GM20000 (cell line): ENCODE results near the gene TDP2.

Experiments
- DNase-seq: peaks from one replicate; pipeline ENCODE4 v3.0.0; 2012; ENCODE audit warnings: low spot score
- CTCF ChIP-seq: IDR thresholded peaks from 2 replicates; pipeline ENCODE4 v1.5.1; 2012; ENCODE audit warnings: mild to moderate bottlenecking, control low read depth; ENCODE audit errors: extremely low read depth, missing control alignments

The TDP2 gene

GRCh38 chr6:24666641-24667377 lies at the start of gene TDP2, which contains the start of gene ACOT13:
TSS of gene TDP2 (minus strand) at chr6:24666899. CDS start at chr6:24666862, 37 bp downstream.
TSS of gene ACOT13 (plus strand) at chr6:24667077. CDS start at chr6:24667264, 187 bp downstream.
- TF ChIP-seq CTCF = no peak
- peak; percentile 92 for DNase-seq

- no peak for DNase-seq
- TF ChIP-seq CTCF = no peak
These were observed 44.0 kb upstream of the TDP2 start for GRCh38 chr6:24710519-24711303.

GRCh38 chr6:24709014-24709711 lies 42.5 kb upstream of the TDP2 start:
- no peak for DNase-seq

GRCh38 chr6:24708612-24709011 lies 41.9 kb upstream of the TDP2 start:
- no peak for DNase-seq
- no peak for TF ChIP-seq CTCF

More at GRCh38 chr6:24709014-24709711, 42.5 kb upstream of the TDP2 start:
- no peak for TF ChIP-seq CTCF

GRCh38 chr6:24704468-24704867 lies 37.8 kb upstream of the TDP2 start:
- no peak for TF ChIP-seq CTCF
- DNase-seq = no peak

GRCh38 chr6:24702720-24703282 lies 36.1 kb upstream of the TDP2 start:
- TF ChIP-seq CTCF = no peak
- no peak for DNase-seq
